Activated naive CD8-positive, alpha-beta T cell treated with anti-CD3 and anti-CD28 coated beads, Interleukin-2, amount 50 U/mL, for 24 hours (primary cell): ENCODE results near the gene PTX3.

Source experiments
- ATAC-seq: fragments of 150-1000 bp; cut with Tn5 transposase; one replicate; pipeline ENCODE4 v1.10.0; 2021
- DNase-seq: peaks from one replicate; pipeline ENCODE4 v3.0.0; 2021
- H3K27ac Mint-ChIP-seq: one replicate; pipeline ENCODE4 v1.8.0; 2021; ENCODE audit warnings: mild to moderate bottlenecking, mixed read lengths
- H3K27me3 Mint-ChIP-seq: one replicate; pipeline ENCODE4 v1.8.0; 2021; ENCODE audit warnings: mixed read lengths
- H3K36me3 Mint-ChIP-seq: one replicate; pipeline ENCODE4 v1.8.0; 2021; ENCODE audit warnings: low read depth, mixed read lengths
- H3K4me1 Mint-ChIP-seq: one replicate; pipeline ENCODE4 v1.8.0; 2021; ENCODE audit warnings: mixed read lengths
- H3K4me3 Mint-ChIP-seq: one replicate; pipeline ENCODE4 v1.8.0; 2021; ENCODE audit warnings: mild to moderate bottlenecking, moderate library complexity, mixed read lengths
- H3K9me3 Mint-ChIP-seq: one replicate; pipeline ENCODE4 v1.8.0; 2021; ENCODE audit warnings: mixed read lengths

PTX3 gene

GRCh38 chr3:157475921-157476414 is 39.3 kb downstream of the PTX3 start:
- Mint-ChIP-seq H3K27me3 (peaks cover 3% of the 10 kb centered on the region), H3K4me3 (no peak overlapping the region), H3K27ac (no peak overlapping the region), H3K36me3 (no peaks in the 10 kb centered on the region), H3K4me1 (no peaks in the 10 kb centered on the region), H3K9me3 (no peaks in the 10 kb centered on the region)
- DNase-seq: no peak
- ATAC-seq: no peak

- DNase-seq: no peak
- Mint-ChIP-seq H3K27me3 (peaks cover 4% of the 10 kb centered on the region), H3K36me3 (no peaks in the 10 kb centered on the region), H3K4me1 (no peaks in the 10 kb centered on the region), H3K4me3 (no peak overlapping the region), H3K9me3 (no peaks in the 10 kb centered on the region), H3K27ac (no peak overlapping the region)
- ATAC-seq: no peak
Measured at GRCh38 chr3:157477441-157477840, 40.8 kb downstream of the PTX3 start.

DNA sequence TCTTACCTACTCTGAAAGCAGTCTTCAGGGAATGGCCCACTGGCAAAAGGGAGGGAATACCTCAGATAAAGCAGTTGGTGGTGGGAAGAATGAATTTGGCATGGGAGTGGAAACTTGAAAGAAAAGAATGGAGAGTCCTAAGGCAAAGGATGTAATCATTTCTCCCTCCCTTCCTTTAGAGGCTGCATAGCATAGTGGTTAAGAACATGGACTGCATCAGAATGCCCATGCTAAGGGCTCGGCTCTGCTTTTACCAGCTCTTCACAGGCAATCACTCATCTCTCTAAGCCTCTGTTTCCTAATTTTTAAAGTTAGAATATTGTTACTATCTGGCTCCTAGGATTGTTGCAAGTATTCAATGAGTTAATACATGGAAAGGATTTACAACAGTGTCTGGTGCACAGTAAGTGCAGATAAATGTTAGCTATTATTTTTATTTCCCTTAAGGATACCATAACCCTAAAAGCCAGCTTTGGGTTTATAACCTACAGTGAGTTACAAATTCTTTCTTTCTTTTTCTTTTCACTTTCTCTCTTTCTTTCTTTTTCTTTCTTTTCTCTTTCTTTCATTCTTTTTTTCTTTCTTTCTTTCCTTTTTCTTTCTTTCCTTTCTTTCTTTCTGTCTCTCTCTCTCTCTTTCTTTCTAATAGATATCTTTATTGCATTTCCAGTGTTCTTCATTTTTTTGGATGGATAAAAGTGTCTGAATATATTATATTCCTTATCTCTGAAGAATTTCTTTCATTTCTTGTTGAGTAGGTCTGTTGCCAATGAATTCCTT is 43.0 kb downstream of the PTX3 start:
- ATAC-seq (no peak), DNase-seq (no peak)
- no peak overlapping the region for H3K27ac Mint-ChIP-seq
- H3K4me1 Mint-ChIP-seq: no peaks in the 10 kb centered on the region
- no peaks in the 10 kb centered on the region for H3K36me3 Mint-ChIP-seq
- H3K27me3 Mint-ChIP-seq: peaks cover 18% of the 10 kb centered on the region
- no peaks in the 10 kb centered on the region for H3K9me3 Mint-ChIP-seq
- no peak overlapping the region for H3K4me3 Mint-ChIP-seq

DNA sequence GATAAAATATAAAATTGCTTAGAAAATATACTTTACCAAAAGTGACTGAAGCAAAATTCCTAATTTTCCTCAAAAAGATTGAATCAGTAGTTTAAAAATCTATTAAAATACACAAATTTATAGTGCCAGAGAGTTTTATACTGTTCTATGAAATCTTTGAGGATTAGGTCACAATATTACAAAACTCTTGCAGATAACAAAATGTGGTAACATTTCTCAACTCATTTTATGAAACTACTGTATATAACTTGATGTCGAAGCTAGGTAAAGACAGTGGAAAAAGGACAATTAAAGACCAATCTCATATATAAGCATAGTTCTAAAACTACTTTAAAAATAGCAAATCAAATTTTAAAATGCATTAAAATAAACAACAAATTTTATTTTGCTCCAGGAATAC is 50.7 kb downstream of the PTX3 start:
- Mint-ChIP-seq H3K4me1 (no peaks in the 10 kb centered on the region), H3K27me3 (peaks cover 18% of the 10 kb centered on the region), H3K4me3 (no peak overlapping the region), H3K9me3 (no peaks in the 10 kb centered on the region), H3K36me3 (no peaks in the 10 kb centered on the region), H3K27ac (no peak overlapping the region)
- ATAC-seq: no peak
- DNase-seq: no peak

- Mint-ChIP-seq H3K27me3 (peaks cover 13% of the 10 kb centered on the region), H3K9me3 (no peaks in the 10 kb centered on the region), H3K36me3 (no peaks in the 10 kb centered on the region), H3K4me1 (no peaks in the 10 kb centered on the region), H3K4me3 (no peak overlapping the region), H3K27ac (no peak overlapping the region)
- ATAC-seq (no peak), DNase-seq (no peak)
Measured at GRCh38 chr3:157488144-157488543, 51.5 kb downstream of the PTX3 start.

GRCh38 chr3:157491136-157491535 is 54.5 kb downstream of the PTX3 start:
- DNase-seq (no peak), ATAC-seq (no peak)
- Mint-ChIP-seq H3K9me3 (no peaks in the 10 kb centered on the region), H3K27ac (no peak overlapping the region), H3K27me3 (peaks cover 4% of the 10 kb centered on the region), H3K4me1 (no peaks in the 10 kb centered on the region), H3K4me3 (no peak overlapping the region), H3K36me3 (no peaks in the 10 kb centered on the region)
